NT2/D1 (cell line): ENCODE measurements around the gene LTBP1.

ENCODE experiments used
- YY1 ChIP-seq: IDR thresholded peaks from 2 replicates; pipeline ENCODE4 v1.6.1; 2011; ENCODE audit not compliant: insufficient read length, insufficient read depth
- ZNF274 ChIP-seq: IDR thresholded peaks from 2 replicates; pipeline ENCODE4 v1.6.1; 2011; ENCODE audit warnings: mild to moderate bottlenecking, low read depth, low read length

GRCh38 chr2:33337981-33338380, 391.2 kb downstream of the LTBP1 start:
- TF ChIP-seq YY1 (no peak), ZNF274 (no peak)
